Adrenal gland (tissue), 12 donors: ENCODE measurements around the gene IL1R2. TPM values are rescaled to one million over a fixed set of nuclear protein-coding genes. Genes with fewer than 3 reads are reported as not detected.

Experiments used
- DNase-seq, 7 donors: peaks; one replicate each; pipeline ENCODE4 v3.0.0-alpha.2; 2019 to 2020
- H3K27ac ChIP-seq, 5 donors: fragments of 200-600 bp; sonication (generic) in 4 of 5; 1 replicate in 3 of 5; 2 replicates in 2 of 5; pipeline versions ENCODE4 v1.5.1 to v1.8.0; 2016 to 2020; ENCODE audit warnings: mild to moderate bottlenecking in 1 of 5
- H3K27me3 ChIP-seq: fragments of 200-600 bp; 2 replicates; pipeline ENCODE4 v1.8.0; 2021
- H3K36me3 ChIP-seq, 2 donors: fragments of 200-600 bp; replicated peaks in 1 of 2; 1 replicate in 1 of 2; 2 replicates in 1 of 2; pipeline versions ENCODE4 v1.5.1 to v1.8.0; 2018 to 2022
- H3K4me1 ChIP-seq, 2 donors: fragments of 200-600 bp; replicated peaks in 1 of 2; 1 replicate in 1 of 2; 2 replicates in 1 of 2; pipeline versions ENCODE4 v1.5.1 to v1.8.0; 2018 to 2021
- H3K4me3 ChIP-seq, 4 donors: fragments of 200-600 bp; sonication (generic) in 3 of 4; one replicate each; pipeline ENCODE4 v1.5.1; 2016 to 2018
- H3K9me3 ChIP-seq, 3 donors: fragments of 200-600 bp; sonication (generic) in 1 of 3; replicated peaks in 1 of 3; 1 replicate in 2 of 3; 2 replicates in 1 of 3; pipeline versions ENCODE4 v1.5.1 to v1.8.0; 2016 to 2021
- CTCF ChIP-seq, 6 experiments: fragments of 450-650 bp in 4 of 6; fragments of 200-600 bp in 2 of 6; sonication (generic) in 1 of 6; IDR thresholded peaks; 1 replicate in 5 of 6; 2 replicates in 1 of 6; pipeline versions ENCODE4 v1.5.1 to v1.8.0; 2016 to 2021; ENCODE audit warnings: antibody characterized with exemption in 6 of 6, mild to moderate bottlenecking in 2 of 6, moderate library complexity in 1 of 6
- POLR2A ChIP-seq, 2 donors: fragments of 450-650 bp; IDR thresholded peaks; one replicate each; pipeline ENCODE4 v1.6.1; 2017; ENCODE audit warnings: antibody characterized with exemption in 2 of 2, mild to moderate bottlenecking in 2 of 2, moderate library complexity in 1 of 2
- WGBS, 4 donors: extraction: QIAGEN DNeasy Blood & Tissue Kit in 2 of 4; methylation state at CpG; one replicate each; pipeline versions ENCODE4 v1.1.5 to v1.1.7; 2013 to 2017; 5-methylcytosine and 5-hydroxymethylcytosine counted together
- intact Hi-C, 2 donors: fragments of 100-400 bp; cut with DNase I; formaldehyde crosslinking; loops; one replicate each; pipeline versions ENCODE4 v1.14.1 to v1.15.0; 2022 to 2023
- polyA plus RNA-seq, 3 donors: library from polyadenylated mRNA; stranded (reverse); fragments of 200-250 nt in 2 of 3; fragments of 350-450 nt in 1 of 3; fragmentation: Illumina TruSeq in 1 of 3; extraction: RNeasy Lipid Tissue Mini Kit (QIAGEN cat#74804) in 1 of 3; gene quantifications; one replicate each; pipeline ENCODE4 v1.2.3, GENCODE V29; 2013 to 2014
- total RNA-seq, 9 donors: library from RNA; depleted of rRNA in 4 of 9; stranded (reverse); fragments of >200 nt in 4 of 9; fragments of 120-200 nt in 1 of 9; fragmentation: NEBNext Ultra II Directional in 1 of 9; extraction: Animal tissue kit (Norgen Biotek cat#: 25700) in 1 of 9; gene quantifications; one replicate each; pipeline versions ENCODE4 v1.1.0 to v1.2.4, GENCODE V29; 2013 to 2023
- donor health status: healthy with polysubstance abuse.
- donor health status: Bipolar disorder and iron deficiency.
- donor health status: DM: yes; HTN: yes; CAD: no.
- donor health status: DM: no; HTN: no; CAD: no.
- donor health status: DM: no; HTN: no; CAD: no.
- donor health status: DM: yes; HTN: yes; CAD: no.

The IL1R2 gene
- total and polyA plus RNA-seq, 12 donors = 4.5 to 26.0 (median 12.2) TPM

GRCh38 chr2:101974663-101975062 is 17.1 kb upstream of the IL1R2 start:
- peak in 1 of 7 donors; percentile 32 for DNase-seq
- Histone ChIP-seq H3K4me1 (peaks cover 0 to 11% of the 10 kb centered on the region in 2 donors), H3K27me3 (no peaks in the 10 kb centered on the region), H3K27ac (no peak overlapping the region), H3K4me3 (no peak overlapping the region), H3K9me3 (no peaks in the 10 kb centered on the region), H3K36me3 (no peaks in the 10 kb centered on the region)
- intact Hi-C loops = no loop called here
- WGBS, 4 donors = 41 to 67% (median 61%) methylated on average over 8 of the region's 8 CpGs
- TF ChIP-seq CTCF (IDR thresholded peaks at IDR 0.05) (no peak), POLR2A (IDR thresholded peaks at IDR 0.05) (no peak)

- Histone ChIP-seq H3K27me3 (no peaks in the 10 kb centered on the region), H3K4me3 (no peak overlapping the region), H3K27ac (no peak overlapping the region), H3K36me3 (no peaks in the 10 kb centered on the region), H3K9me3 (no peaks in the 10 kb centered on the region), H3K4me1 (peaks cover 0 to 11% of the 10 kb centered on the region in 2 donors)
- 80 to 91% (median 87%) methylated on average over 12 to 17 of the region's 17 CpGs for WGBS, 4 donors
- no peak for TF ChIP-seq CTCF (IDR thresholded peaks at IDR 0.05)
- TF ChIP-seq POLR2A (IDR thresholded peaks at IDR 0.05) = no peak
- intact Hi-C loops = no loop called here
- no peak for DNase-seq
Measured at GRCh38 chr2:101975171-101975870, 16.4 kb upstream of the IL1R2 start.

GRCh38 chr2:101976891-101977290 is 14.9 kb upstream of the IL1R2 start:
- no peaks in the 10 kb centered on the region for H3K9me3 ChIP-seq
- intact Hi-C loops = no loop called here
- no peak overlapping the region for H3K4me3 ChIP-seq
- no peaks in the 10 kb centered on the region for H3K36me3 ChIP-seq
- peaks cover 0 to 11% of the 10 kb centered on the region in 2 donors for H3K4me1 ChIP-seq
- no peak for TF ChIP-seq POLR2A (IDR thresholded peaks at IDR 0.05)
- no peak for TF ChIP-seq CTCF (IDR thresholded peaks at IDR 0.05)
- WGBS, 4 donors = 50 to 78% (median 61%) methylated on average over 1 of the region's 1 CpG
- no peaks in the 10 kb centered on the region for H3K27me3 ChIP-seq
- no peak for DNase-seq
- H3K27ac ChIP-seq = no peak overlapping the region

- TF ChIP-seq POLR2A (IDR thresholded peaks at IDR 0.05) (no peak), CTCF (IDR thresholded peaks at IDR 0.05) (no peak)
- Histone ChIP-seq H3K9me3 (no peaks in the 10 kb centered on the region), H3K4me3 (no peak overlapping the region), H3K4me1 (no peaks in the 10 kb centered on the region), H3K27me3 (no peaks in the 10 kb centered on the region), H3K27ac (no peak overlapping the region), H3K36me3 (no peaks in the 10 kb centered on the region)
- 90 to 97% (median 93%) methylated on average over 7 of the region's 7 CpGs for WGBS, 4 donors
- intact Hi-C loops = loop anchor here in 1 of 2 donors (10.0 kb wide), 1 partner anchor 96 kb away; no protein-coding TSS in a partner anchor
- DNase-seq = no peak
Measured at GRCh38 chr2:101980368-101980767, 11.4 kb upstream of the IL1R2 start.
